Vagina (tissue), 2 donors: Measurements from ENCODE around the gene RCOR1. TPM values are rescaled to one million over a fixed set of nuclear protein-coding genes. Genes with fewer than 3 reads are reported as not detected.

Source experiments
- DNase-seq, 2 donors: peaks; one replicate each; pipeline ENCODE4 v3.0.0-alpha.2; 2017; ENCODE audit errors: extremely low spot score in 2 of 2
- H3K27ac ChIP-seq: fragments of 200-600 bp; sonication (generic); one replicate; pipeline ENCODE4 v1.5.1; 2019
- H3K27me3 ChIP-seq: fragments of 200-600 bp; sonication (generic); one replicate; pipeline ENCODE4 v1.5.1; 2019
- H3K36me3 ChIP-seq, 2 donors: fragments of 200-600 bp; sonication (generic); one replicate each; pipeline ENCODE4 v1.5.1; 2017 to 2019
- H3K4me1 ChIP-seq: fragments of 200-600 bp; sonication (generic); one replicate; pipeline ENCODE4 v1.5.1; 2019
- H3K4me3 ChIP-seq, 2 donors: fragments of 200-600 bp; sonication (generic); 1 replicate in 1 of 2; 2 replicates in 1 of 2; pipeline ENCODE4 v1.5.1; 2016 to 2019
- H3K9me3 ChIP-seq: fragments of 200-600 bp; sonication (generic); one replicate; pipeline ENCODE4 v1.5.1; 2019
- CTCF ChIP-seq, 3 experiments: fragments of 450-650 bp in 2 of 3; fragments of 200-600 bp in 1 of 3; sonication (generic) in 1 of 3; IDR thresholded peaks; one replicate each; pipeline ENCODE4 v1.5.1; 2017 to 2019; ENCODE audit warnings: antibody characterized with exemption in 3 of 3, mild to moderate bottlenecking in 2 of 3, moderate library complexity in 2 of 3
- POLR2A ChIP-seq, 2 donors: fragments of 450-650 bp; IDR thresholded peaks; one replicate each; pipeline ENCODE4 v1.6.1; 2017; ENCODE audit warnings: antibody characterized with exemption in 2 of 2, mild to moderate bottlenecking in 2 of 2, moderate library complexity in 2 of 2
- POLR2AphosphoS5 ChIP-seq, 2 donors: sonication (generic); formaldehyde crosslinking; IDR thresholded peaks; one replicate each; pipeline ENCODE4 v1.9.0; 2017; ENCODE audit warnings: antibody characterized with exemption in 2 of 2, mild to moderate bottlenecking in 2 of 2, low read depth in 1 of 2; ENCODE audit not compliant: insufficient read depth in 1 of 2
- intact Hi-C: fragments of 100-400 bp; cut with DNase I; formaldehyde crosslinking; loops from one replicate; pipeline ENCODE4 v1.15.1; 2023
- total RNA-seq: library from RNA; depleted of rRNA; stranded (reverse); fragments of >200 nt; gene quantifications from one replicate; pipeline ENCODE4 v1.2.3, GENCODE V29; 2016

Gene RCOR1
- total RNA-seq, 1 donor from 2014 or later = 24.3 TPM

- TF ChIP-seq POLR2AphosphoS5 (IDR thresholded peaks at IDR 0.05; ENCODE audit: insufficient read depth in 1 of 2, low read depth in 1 of 2) = peak in 1 of 2 donors; percentile 33
- TF ChIP-seq POLR2A (IDR thresholded peaks at IDR 0.05) = no peak
- DNase-seq = no peak
- Histone ChIP-seq H3K27ac (no peak overlapping the region), H3K4me3 (no peak overlapping the region), H3K36me3 (no peaks in the 10 kb centered on the region), H3K9me3 (no peaks in the 10 kb centered on the region), H3K4me1 (no peaks in the 10 kb centered on the region), H3K27me3 (no peaks in the 10 kb centered on the region)
- intact Hi-C loops = no loop called here
Measured at GRCh38 chr14:102579696-102580549, 12.5 kb upstream of the RCOR1 start.

- intact Hi-C loops = no loop called here
- DNase-seq = no peak
- Histone ChIP-seq H3K27ac (no peak overlapping the region), H3K36me3 (no peaks in the 10 kb centered on the region), H3K4me1 (no peaks in the 10 kb centered on the region), H3K27me3 (no peaks in the 10 kb centered on the region), H3K9me3 (no peaks in the 10 kb centered on the region), H3K4me3 (no peak overlapping the region)
- TF ChIP-seq POLR2A (IDR thresholded peaks at IDR 0.05) (no peak), POLR2AphosphoS5 (IDR thresholded peaks at IDR 0.05; ENCODE audit: insufficient read depth in 1 of 2, low read depth in 1 of 2) (no peak), CTCF (IDR thresholded peaks at IDR 0.05) (no peak)
Measured at GRCh38 chr14:102580550-102581110, 11.8 kb upstream of the RCOR1 start.

- H3K9me3 ChIP-seq = no peaks in the 10 kb centered on the region
- no peaks in the 10 kb centered on the region for H3K36me3 ChIP-seq
- H3K27ac ChIP-seq = no peak overlapping the region
- intact Hi-C loops = no loop called here
- no peaks in the 10 kb centered on the region for H3K27me3 ChIP-seq
- TF ChIP-seq CTCF (IDR thresholded peaks at IDR 0.05) = no peak
- no peak for TF ChIP-seq POLR2AphosphoS5 (IDR thresholded peaks at IDR 0.05; ENCODE audit: insufficient read depth in 1 of 2, low read depth in 1 of 2)
- no peak for TF ChIP-seq POLR2A (IDR thresholded peaks at IDR 0.05)
- no peaks in the 10 kb centered on the region for H3K4me1 ChIP-seq
- no peak overlapping the region for H3K4me3 ChIP-seq
- DNase-seq = no peak
Measured at GRCh38 chr14:102581193-102581592, 11.3 kb upstream of the RCOR1 start.

- TF ChIP-seq CTCF (IDR thresholded peaks at IDR 0.05) (no peak), POLR2AphosphoS5 (IDR thresholded peaks at IDR 0.05; ENCODE audit: insufficient read depth in 1 of 2, low read depth in 1 of 2) (no peak), POLR2A (IDR thresholded peaks at IDR 0.05) (no peak)
- intact Hi-C loops = no loop called here
- Histone ChIP-seq H3K9me3 (no peaks in the 10 kb centered on the region), H3K4me1 (no peaks in the 10 kb centered on the region), H3K27ac (no peak overlapping the region), H3K4me3 (no peak overlapping the region), H3K27me3 (no peaks in the 10 kb centered on the region), H3K36me3 (no peaks in the 10 kb centered on the region)
- no peak for DNase-seq
Measured at GRCh38 chr14:102583726-102584125, 8.7 kb upstream of the RCOR1 start.

- no peak for DNase-seq
- no peaks in the 10 kb centered on the region for H3K36me3 ChIP-seq
- no peak for TF ChIP-seq POLR2A (IDR thresholded peaks at IDR 0.05)
- no peak for TF ChIP-seq POLR2AphosphoS5 (IDR thresholded peaks at IDR 0.05; ENCODE audit: insufficient read depth in 1 of 2, low read depth in 1 of 2)
- TF ChIP-seq CTCF (IDR thresholded peaks at IDR 0.05) = no peak
- intact Hi-C loops = no loop called here
- no peaks in the 10 kb centered on the region for H3K27me3 ChIP-seq
- no peak overlapping the region for H3K27ac ChIP-seq
- H3K4me3 ChIP-seq = no peak overlapping the region
- H3K9me3 ChIP-seq = no peaks in the 10 kb centered on the region
- no peaks in the 10 kb centered on the region for H3K4me1 ChIP-seq
Measured at GRCh38 chr14:102584871-102585869, 7.3 kb upstream of the RCOR1 start.
